Progenitor cell of endocrine pancreas (in vitro differentiated cells): ENCODE results near the gene OBSCN. TPM values are rescaled to one million over a fixed set of nuclear protein-coding genes. Genes with fewer than 3 reads are reported as not detected.

Experiments used
- DNase-seq: peaks from one replicate; pipeline ENCODE4 v3.0.0; 2021; ENCODE audit warnings: low spot score; ENCODE audit not compliant: unreplicated experiment
- H3K27ac Mint-ChIP-seq: 2 replicates; pipeline ENCODE4 v1.8.0; 2021; ENCODE audit warnings: mild to moderate bottlenecking, moderate library complexity, mixed read lengths
- H3K27me3 Mint-ChIP-seq: 2 replicates; pipeline ENCODE4 v1.8.0; 2021; ENCODE audit warnings: mixed read lengths
- H3K36me3 Mint-ChIP-seq: 2 replicates; pipeline ENCODE4 v1.8.0; 2022; ENCODE audit warnings: mixed read lengths; ENCODE audit not compliant: insufficient read depth
- H3K4me1 Mint-ChIP-seq: 2 replicates; pipeline ENCODE4 v1.8.0; 2021; ENCODE audit warnings: low read depth, mixed read lengths
- H3K4me3 Mint-ChIP-seq: 2 replicates; pipeline ENCODE4 v1.8.0; 2021; ENCODE audit warnings: low read depth, mild to moderate bottlenecking, moderate library complexity, mixed read lengths
- H3K9me3 Mint-ChIP-seq: 2 replicates; pipeline ENCODE4 v1.8.0; 2021; ENCODE audit warnings: low read depth, mixed read lengths
- CTCF ChIP-seq: fragments of 200-600 bp; sonication (generic); IDR thresholded peaks from one replicate; pipeline ENCODE4 v1.5.0; 2021; ENCODE audit warnings: antibody characterized with exemption, mild to moderate bottlenecking; ENCODE audit not compliant: unreplicated experiment
- total RNA-seq: library from RNA; stranded (reverse); gene quantifications from 2 replicates; pipeline ENCODE4 v1.2.1, GENCODE V29; 2021

Gene OBSCN
- total RNA-seq, 1 donor from 2014 or later, result 57.5 TPM

GRCh38 chr1:228209657-228210056 is 1.8 kb downstream of the OBSCN start:
- H3K9me3 Mint-ChIP-seq, result no peaks in the 10 kb centered on the region
- H3K4me3 Mint-ChIP-seq, result no peak overlapping the region
- peaks cover 1% of the 10 kb centered on the region for H3K36me3 Mint-ChIP-seq
- no peak overlapping the region for H3K27ac Mint-ChIP-seq
- no peak for TF ChIP-seq CTCF
- H3K27me3 Mint-ChIP-seq, result peaks cover 19% of the 10 kb centered on the region
- peaks cover 2% of the 10 kb centered on the region for H3K4me1 Mint-ChIP-seq
- no peak for DNase-seq

- DNase-seq, result no peak
- H3K36me3 Mint-ChIP-seq, result peaks cover 1% of the 10 kb centered on the region
- no peak overlapping the region for H3K4me3 Mint-ChIP-seq
- H3K9me3 Mint-ChIP-seq, result no peaks in the 10 kb centered on the region
- H3K27me3 Mint-ChIP-seq, result peaks cover 16% of the 10 kb centered on the region
- no peak overlapping the region for H3K27ac Mint-ChIP-seq
- H3K4me1 Mint-ChIP-seq, result peaks cover 2% of the 10 kb centered on the region
- no peak for TF ChIP-seq CTCF
These were observed 2.3 kb downstream of the OBSCN start for GRCh38 chr1:228210076-228210651.

GRCh38 chr1:228210712-228211530 is 3.1 kb downstream of the OBSCN start:
- Mint-ChIP-seq H3K27ac (no peak overlapping the region), H3K27me3 (peaks cover 11% of the 10 kb centered on the region), H3K4me1 (peaks cover 2% of the 10 kb centered on the region), H3K9me3 (no peaks in the 10 kb centered on the region), H3K4me3 (no peak overlapping the region), H3K36me3 (peaks cover 1% of the 10 kb centered on the region)
- TF ChIP-seq CTCF, result no peak
- DNase-seq, result no peak

GRCh38 chr1:228211531-228212414 is 3.9 kb downstream of the OBSCN start:
- H3K4me3 Mint-ChIP-seq, result no peak overlapping the region
- DNase-seq, result no peak
- no peak for TF ChIP-seq CTCF
- peaks cover 8% of the 10 kb centered on the region for H3K27me3 Mint-ChIP-seq
- H3K4me1 Mint-ChIP-seq, result no peaks in the 10 kb centered on the region
- H3K27ac Mint-ChIP-seq, result no peak overlapping the region
- H3K9me3 Mint-ChIP-seq, result no peaks in the 10 kb centered on the region
- peaks cover 1% of the 10 kb centered on the region for H3K36me3 Mint-ChIP-seq

GRCh38 chr1:228212415-228212965 is 4.6 kb downstream of the OBSCN start:
- Mint-ChIP-seq H3K9me3 (no peaks in the 10 kb centered on the region), H3K36me3 (peaks cover 1% of the 10 kb centered on the region), H3K27ac (no peak overlapping the region), H3K27me3 (peaks cover 8% of the 10 kb centered on the region), H3K4me1 (no peaks in the 10 kb centered on the region), H3K4me3 (peak overlapping the region; percentile 47)
- TF ChIP-seq CTCF, result no peak
- DNase-seq, result no peak
